BJ (cell line): Measurements from ENCODE around the gene TOMM20L. TPM values are rescaled to one million over a fixed set of nuclear protein-coding genes. Genes with fewer than 3 reads are reported as not detected.

Experiments used
- CTCF ChIA-PET: fragments of 350-600 bp; formaldehyde crosslinking; extraction: SDS; loops from one replicate; lab custom pipeline; 2021; ENCODE audit warnings: antibody characterized with exemption, inconsistent platforms; lab: Yijun Ruan, JAX
- POLR2A ChIA-PET: fragments of 300-600 bp; sonication (Branson Sonifier 250); formaldehyde crosslinking; extraction: SDS; loops from one replicate; lab custom pipeline; 2021; ENCODE audit warnings: antibody characterized with exemption; lab: Charles Lee
- DNase-seq: peaks from one replicate; pipeline ENCODE4 v3.0.0-alpha.2; 2011; ENCODE audit warnings: low read depth
- H3K27me3 ChIP-seq: 2 replicates; pipeline ENCODE4 v1.6.0; 2011; ENCODE audit warnings: low read length; ENCODE audit not compliant: control insufficient read depth, insufficient read depth
- H3K36me3 ChIP-seq: 2 replicates; pipeline ENCODE4 v1.5.1; 2011; ENCODE audit warnings: low read length; ENCODE audit not compliant: control insufficient read depth, insufficient read depth
- H3K4me3 ChIP-seq: 2 replicates; pipeline ENCODE4 v1.5.1; 2011; ENCODE audit warnings: low read depth, mild to moderate bottlenecking, control low read depth, low read length
- polyA plus RNA-seq: library from polyadenylated mRNA; depleted of rRNA; stranded (reverse); fragments of >200 nt; gene quantifications from 2 replicates; pipeline ENCODE4 v1.2.3, GENCODE V29; 2011; rRNA removed
- small RNA-seq: library from RNA; depleted of rRNA; stranded (forward); fragments of <200 nt; gene quantifications from one replicate; pipeline ENCODE3, GENCODE V24; 2012; ENCODE audit warnings: low replicate concordance, low read depth; ENCODE audit not compliant: insufficient read length
- TF ChIP-seq, protein P1 (sequence below): IDR thresholded peaks from 2 replicates; pipeline ENCODE4 v1.5.1; 2011; ENCODE audit warnings: low read depth, mild to moderate bottlenecking, control low read depth, inconsistent platforms, low read length, moderate library complexity; ENCODE audit not compliant: insufficient read depth

Gene TOMM20L
- polyA plus RNA-seq, 1 experiment, result not detected

DNA sequence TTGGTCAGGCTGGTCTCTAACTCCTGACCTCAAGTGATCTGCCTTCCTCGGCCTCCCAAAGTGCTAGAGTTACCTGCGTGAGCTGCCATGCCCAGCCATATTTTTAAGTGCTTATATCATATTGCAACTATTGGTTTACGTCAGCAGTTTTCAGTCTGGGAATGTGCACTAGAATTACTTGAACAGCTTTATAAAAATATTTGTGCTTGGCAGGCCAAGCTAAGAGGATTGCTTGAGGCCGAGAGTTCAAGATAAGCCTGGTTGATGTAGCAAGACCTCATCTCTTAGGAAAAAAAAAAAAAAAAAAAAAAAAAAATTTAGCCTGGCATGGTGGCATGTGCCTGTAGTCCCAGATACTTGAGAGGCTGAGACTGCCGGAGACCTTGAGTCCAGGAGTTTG is 48.9 kb downstream of the TOMM20L start:
- Histone ChIP-seq H3K36me3 (peaks cover 1% of the 10 kb centered on the region), H3K27me3 (no peaks in the 10 kb centered on the region), H3K4me3 (no peak overlapping the region)
- CTCF ChIA-PET, result no interaction called here
- POLR2A ChIA-PET, result no interaction called here
- DNase-seq, result no peak
- TF ChIP-seq, protein P1, sequence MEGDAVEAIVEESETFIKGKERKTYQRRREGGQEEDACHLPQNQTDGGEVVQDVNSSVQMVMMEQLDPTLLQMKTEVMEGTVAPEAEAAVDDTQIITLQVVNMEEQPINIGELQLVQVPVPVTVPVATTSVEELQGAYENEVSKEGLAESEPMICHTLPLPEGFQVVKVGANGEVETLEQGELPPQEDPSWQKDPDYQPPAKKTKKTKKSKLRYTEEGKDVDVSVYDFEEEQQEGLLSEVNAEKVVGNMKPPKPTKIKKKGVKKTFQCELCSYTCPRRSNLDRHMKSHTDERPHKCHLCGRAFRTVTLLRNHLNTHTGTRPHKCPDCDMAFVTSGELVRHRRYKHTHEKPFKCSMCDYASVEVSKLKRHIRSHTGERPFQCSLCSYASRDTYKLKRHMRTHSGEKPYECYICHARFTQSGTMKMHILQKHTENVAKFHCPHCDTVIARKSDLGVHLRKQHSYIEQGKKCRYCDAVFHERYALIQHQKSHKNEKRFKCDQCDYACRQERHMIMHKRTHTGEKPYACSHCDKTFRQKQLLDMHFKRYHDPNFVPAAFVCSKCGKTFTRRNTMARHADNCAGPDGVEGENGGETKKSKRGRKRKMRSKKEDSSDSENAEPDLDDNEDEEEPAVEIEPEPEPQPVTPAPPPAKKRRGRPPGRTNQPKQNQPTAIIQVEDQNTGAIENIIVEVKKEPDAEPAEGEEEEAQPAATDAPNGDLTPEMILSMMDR, result no peak

DNA sequence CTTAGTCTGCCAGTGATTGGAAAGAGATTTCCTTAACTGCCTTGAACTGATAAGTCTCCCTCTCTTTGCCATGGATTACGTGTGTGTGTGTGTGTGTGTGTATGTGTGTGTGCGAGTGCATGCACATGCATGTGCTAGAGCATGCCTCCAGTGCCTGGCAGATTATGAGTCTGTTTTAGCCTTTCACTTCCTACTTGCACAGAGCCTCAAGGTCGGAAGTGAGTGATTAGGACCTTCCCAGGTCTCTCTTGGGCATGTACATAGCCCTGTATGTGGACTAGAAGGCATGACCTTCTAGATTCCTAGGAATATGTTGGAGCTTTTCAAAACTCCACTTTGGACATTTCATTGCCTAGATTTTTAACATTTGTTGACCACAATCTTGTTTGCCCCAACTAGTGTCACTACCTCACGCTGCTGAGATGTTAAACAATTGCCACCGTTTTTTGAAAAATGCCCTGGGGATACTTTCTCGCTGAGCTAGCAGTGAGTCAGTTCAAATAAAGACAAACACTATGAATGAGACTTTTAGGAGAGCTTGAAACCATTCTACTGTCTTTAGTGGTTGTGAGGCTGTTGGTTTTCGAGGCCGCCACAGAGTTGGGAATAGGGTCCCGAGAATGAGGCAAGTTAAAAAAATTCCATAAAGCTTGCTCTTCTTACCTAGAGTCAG is 60.0 kb downstream of the TOMM20L start:
- CTCF ChIA-PET, result no interaction called here

More for the DNA sequence above, 60.0 kb downstream of the TOMM20L start:
- no peaks in the 10 kb centered on the region for H3K27me3 ChIP-seq
- no peak overlapping the region for H3K4me3 ChIP-seq
- POLR2A ChIA-PET, result no interaction called here
- TF ChIP-seq, protein P1, result no peak
- 0 out of 2 replicates have a peak, but pooled peaks cover 2% of the 10 kb centered on the region for H3K36me3 ChIP-seq
- no peak for DNase-seq

Small RNA genes lying within 50 kb of the gene (small RNA-seq; reads per million reads assigned to genes)
- not detected for gene RF00019

Other genes with a start within 250 kb of the TOMM20L start
- gene ARMH4, start 243.7 kb upstream of the TOMM20L start, polyA plus RNA-seq, result 1.6 and 1.8 TPM in 2 replicates
- gene ACTR10, start 195.8 kb upstream of the TOMM20L start, polyA plus RNA-seq, result 48.6 and 95.9 TPM in 2 replicates
- 129 and 210 TPM in 2 replicates for gene PSMA3, start 151.1 kb upstream of the TOMM20L start, polyA plus RNA-seq
- gene ARID4A, start 97.4 kb upstream of the TOMM20L start, polyA plus RNA-seq, result 3.3 and 6.5 TPM in 2 replicates
- 20.0 and 21.5 TPM in 2 replicates for gene TIMM9, start 31.6 kb downstream of the TOMM20L start, polyA plus RNA-seq
- gene KIAA0586, start 31.8 kb downstream of the TOMM20L start, polyA plus RNA-seq, result 9.4 and 13.1 TPM in 2 replicates
- gene DACT1, start 242.0 kb downstream of the TOMM20L start, polyA plus RNA-seq, result 17.8 and 18.8 TPM in 2 replicates